ENCODE results near the gene SLC9A5. TPM values are rescaled to one million over a fixed set of nuclear protein-coding genes. Genes with fewer than 3 reads are reported as not detected.

SLC9A5 gene
- total RNA-seq, 1 experiment from 2014 or later, result 10.3 TPM

GRCh38 chr16:67202426-67202825, 46.4 kb upstream of the SLC9A5 start:
- DNase-seq (ENCODE audit: low spot score) (no peak), ATAC-seq (no peak)
- Mint-ChIP-seq H3K9me3 (no peaks in the 10 kb centered on the region), H3K27me3 (ENCODE audit: low read depth) (no peaks in the 10 kb centered on the region), H3K4me3 (no peak overlapping the region), H3K27ac (no peak overlapping the region), H3K4me1 (peaks cover 9% of the 10 kb centered on the region), H3K36me3 (peaks cover 2% of the 10 kb centered on the region; the same call in 1 of the 2 replicates)
- POLR2A ChIA-PET, result no interaction called here
- CTCF ChIA-PET, result interaction anchor here (0.6 to 1.8 kb wide), 6 partner anchors 17 to 185 kb away, joined by 3 to 7 read pairs (median 4); no protein-coding TSS in a partner anchor
- TF ChIP-seq ZNF532 (CRISPR knock-in tag; IDR thresholded peaks at IDR 0.05; ENCODE audit: borderline replicate concordance) (no peak), TEAD1 (CRISPR knock-in tag; IDR thresholded peaks at IDR 0.05) (no peak), ZNF423 (CRISPR knock-in tag; IDR thresholded peaks at IDR 0.05) (no peak), E2F5 (CRISPR knock-in tag; IDR thresholded peaks at IDR 0.05) (no peak), PREB (CRISPR knock-in tag; IDR thresholded peaks at IDR 0.05; ENCODE audit: borderline replicate concordance) (no peak)

- Mint-ChIP-seq H3K9me3 (no peaks in the 10 kb centered on the region), H3K27ac (no peak overlapping the region), H3K4me1 (peaks cover 9% of the 10 kb centered on the region), H3K36me3 (peaks cover 2% of the 10 kb centered on the region; the same call in 1 of the 2 replicates), H3K27me3 (ENCODE audit: low read depth) (no peaks in the 10 kb centered on the region), H3K4me3 (no peak overlapping the region)
- no peak for TF ChIP-seq MLX (CRISPR knock-in tag; IDR thresholded peaks at IDR 0.05)
- no peak for TF ChIP-seq ZNF512 (CRISPR knock-in tag; IDR thresholded peaks at IDR 0.05; ENCODE audit: borderline replicate concordance)
- TF ChIP-seq OVOL2 (CRISPR knock-in tag; IDR thresholded peaks at IDR 0.05; ENCODE audit: borderline replicate concordance), result no peak
- no peak for TF ChIP-seq GTF2I (CRISPR knock-in tag; conservative IDR thresholded peaks at IDR 0.05)
- no peak for TF ChIP-seq AFF4 (CRISPR knock-in tag; IDR thresholded peaks at IDR 0.05; ENCODE audit: borderline replicate concordance)
- no peak for TF ChIP-seq FOXJ3 (CRISPR knock-in tag; IDR thresholded peaks at IDR 0.05; ENCODE audit: borderline replicate concordance)
- no peak for TF ChIP-seq PRDM15 (CRISPR knock-in tag; IDR thresholded peaks at IDR 0.05)
- no peak for TF ChIP-seq FOXK1 (CRISPR knock-in tag; IDR thresholded peaks at IDR 0.05)
- TF ChIP-seq SMAD4 (CRISPR knock-in tag; IDR thresholded peaks at IDR 0.05), result no peak
- no peak for TF ChIP-seq ELF4 (CRISPR knock-in tag; IDR thresholded peaks at IDR 0.05; ENCODE audit: low read depth)
- no peak for TF ChIP-seq PRRX2 (CRISPR knock-in tag; IDR thresholded peaks at IDR 0.05)
- no peak for TF ChIP-seq NR1H2 (CRISPR knock-in tag; IDR thresholded peaks at IDR 0.05)
- ATAC-seq, result no peak
- POLR2A ChIA-PET, result no interaction called here
- CTCF ChIA-PET, result interaction anchor here (0.8 to 1.8 kb wide), 5 partner anchors 18 to 185 kb away, joined by 3 to 7 read pairs (median 4); no protein-coding TSS in a partner anchor
- DNase-seq (ENCODE audit: low spot score), result no peak
Observed at GRCh38 chr16:67202956-67203493, 45.8 kb upstream of the SLC9A5 start.

Measured in WTC11 (cell line).